ENCODE measurements around the gene OPCML. TPM values are rescaled to one million over a fixed set of nuclear protein-coding genes. Genes with fewer than 3 reads are reported as not detected.

OPCML gene
- total RNA-seq, 1 donor from 2014 or later: 4.1 TPM

- no peaks in the 10 kb centered on the region for H3K27me3 Mint-ChIP-seq (ENCODE audit: unreplicated experiment)
Measured at GRCh38 chr11:132784441-132784840, 747.9 kb downstream of the OPCML start.

GRCh38 chr11:132782102-132782501, 750.2 kb downstream of the OPCML start:
- H3K27ac Mint-ChIP-seq (ENCODE audit: unreplicated experiment): no peak overlapping the region
- H3K4me3 Mint-ChIP-seq (ENCODE audit: unreplicated experiment): no peak overlapping the region
- no peaks in the 10 kb centered on the region for H3K27me3 Mint-ChIP-seq (ENCODE audit: unreplicated experiment)
- TF ChIP-seq CTCF (IDR thresholded peaks at IDR 0.05; ENCODE audit: unreplicated experiment): no peak
- H3K4me1 Mint-ChIP-seq (ENCODE audit: unreplicated experiment): no peaks in the 10 kb centered on the region
- H3K36me3 Mint-ChIP-seq (ENCODE audit: low read depth, unreplicated experiment): no peaks in the 10 kb centered on the region
- no peak for DNase-seq (ENCODE audit: low spot score)
- H3K9me3 Mint-ChIP-seq (ENCODE audit: unreplicated experiment): no peaks in the 10 kb centered on the region

More at GRCh38 chr11:132784441-132784840, 747.9 kb downstream of the OPCML start:
- no peak overlapping the region for H3K4me3 Mint-ChIP-seq (ENCODE audit: unreplicated experiment)
- H3K36me3 Mint-ChIP-seq (ENCODE audit: low read depth, unreplicated experiment): no peaks in the 10 kb centered on the region
- no peaks in the 10 kb centered on the region for H3K4me1 Mint-ChIP-seq (ENCODE audit: unreplicated experiment)
- no peaks in the 10 kb centered on the region for H3K9me3 Mint-ChIP-seq (ENCODE audit: unreplicated experiment)
- H3K27ac Mint-ChIP-seq (ENCODE audit: unreplicated experiment): no peak overlapping the region
- no peak for TF ChIP-seq CTCF (IDR thresholded peaks at IDR 0.05; ENCODE audit: unreplicated experiment)
- no peak for DNase-seq (ENCODE audit: low spot score)

- Mint-ChIP-seq H3K36me3 (ENCODE audit: low read depth, unreplicated experiment) (no peaks in the 10 kb centered on the region), H3K4me3 (ENCODE audit: unreplicated experiment) (no peak overlapping the region), H3K27me3 (ENCODE audit: unreplicated experiment) (no peaks in the 10 kb centered on the region), H3K27ac (ENCODE audit: unreplicated experiment) (no peak overlapping the region), H3K9me3 (ENCODE audit: unreplicated experiment) (no peaks in the 10 kb centered on the region), H3K4me1 (ENCODE audit: unreplicated experiment) (no peaks in the 10 kb centered on the region)
- no peak for TF ChIP-seq CTCF (IDR thresholded peaks at IDR 0.05; ENCODE audit: unreplicated experiment)
- DNase-seq (ENCODE audit: low spot score): no peak
Measured at GRCh38 chr11:132780046-132780445, 752.3 kb downstream of the OPCML start.

GRCh38 chr11:132779497-132779896, 752.8 kb downstream of the OPCML start:
- Mint-ChIP-seq H3K27ac (ENCODE audit: unreplicated experiment) (no peak overlapping the region), H3K4me3 (ENCODE audit: unreplicated experiment) (no peak overlapping the region), H3K9me3 (ENCODE audit: unreplicated experiment) (no peaks in the 10 kb centered on the region), H3K27me3 (ENCODE audit: unreplicated experiment) (no peaks in the 10 kb centered on the region), H3K36me3 (ENCODE audit: low read depth, unreplicated experiment) (no peaks in the 10 kb centered on the region), H3K4me1 (ENCODE audit: unreplicated experiment) (no peaks in the 10 kb centered on the region)
- no peak for TF ChIP-seq CTCF (IDR thresholded peaks at IDR 0.05; ENCODE audit: unreplicated experiment)
- no peak for DNase-seq (ENCODE audit: low spot score)

GRCh38 chr11:132777067-132777975, 755.0 kb downstream of the OPCML start:
- Mint-ChIP-seq H3K27me3 (ENCODE audit: unreplicated experiment) (peaks cover 2% of the 10 kb centered on the region), H3K9me3 (ENCODE audit: unreplicated experiment) (no peaks in the 10 kb centered on the region), H3K4me1 (ENCODE audit: unreplicated experiment) (peaks cover 8% of the 10 kb centered on the region), H3K4me3 (ENCODE audit: unreplicated experiment) (no peak overlapping the region), H3K27ac (ENCODE audit: unreplicated experiment) (no peak overlapping the region), H3K36me3 (ENCODE audit: low read depth, unreplicated experiment) (no peaks in the 10 kb centered on the region)
- no peak for TF ChIP-seq CTCF (IDR thresholded peaks at IDR 0.05; ENCODE audit: unreplicated experiment)
- DNase-seq (ENCODE audit: low spot score): no peak
